Right lobe of liver (tissue), 6 donors: ENCODE results near the gene PDCL3. TPM values are rescaled to one million over a fixed set of nuclear protein-coding genes. Genes with fewer than 3 reads are reported as not detected.

ENCODE experiments used
- ATAC-seq, 4 donors: fragments of 200-7000 bp; cut with Tn5 transposase; one replicate each; pipeline ENCODE4 v1.9.1; 2020; ENCODE audit warnings: mild to moderate bottlenecking in 4 of 4, moderate library complexity in 4 of 4
- DNase-seq, 3 donors: peaks; one replicate each; pipeline ENCODE4 v3.0.0-alpha.2; 2020
- H3K27ac ChIP-seq, 3 donors: fragments of 200-600 bp; one replicate each; pipeline ENCODE4 v1.8.0; 2022
- H3K27me3 ChIP-seq, 2 donors: fragments of 200-600 bp; one replicate each; pipeline ENCODE4 v1.8.0; 2022
- H3K36me3 ChIP-seq, 4 donors: fragments of 200-600 bp; sonication (generic) in 1 of 4; one replicate each; pipeline versions ENCODE4 v1.5.1 to v1.8.0; 2017 to 2022; ENCODE audit warnings: control low read depth in 1 of 4
- H3K4me1 ChIP-seq, 4 donors: fragments of 200-600 bp; sonication (generic) in 1 of 4; one replicate each; pipeline versions ENCODE4 v1.5.1 to v1.8.0; 2017 to 2022; ENCODE audit warnings: control low read depth in 1 of 4
- H3K4me3 ChIP-seq, 3 donors: fragments of 200-600 bp; one replicate each; pipeline ENCODE4 v1.8.0; 2022
- H3K9me3 ChIP-seq, 4 donors: fragments of 200-600 bp; sonication (generic) in 1 of 4; one replicate each; pipeline versions ENCODE4 v1.5.1 to v1.8.0; 2017 to 2022; ENCODE audit warnings: control low read depth in 1 of 4
- CTCF ChIP-seq, 4 donors: fragments of 200-600 bp in 3 of 4; fragments of 450-650 bp in 1 of 4; IDR thresholded peaks; one replicate each; pipeline versions ENCODE4 v1.5.1 to v1.8.0; 2016 to 2022; ENCODE audit warnings: antibody characterized with exemption in 4 of 4, mild to moderate bottlenecking in 2 of 4
- POLR2A ChIP-seq: fragments of 450-650 bp; IDR thresholded peaks from one replicate; pipeline ENCODE4 v1.6.1; 2017; ENCODE audit warnings: antibody characterized with exemption, mild to moderate bottlenecking
- WGBS: methylation state at CpG from one replicate; pipeline ENCODE4 v1.1.6; 2018; ENCODE audit warnings: low coverage, low lambda C conversion rate; ENCODE audit not compliant: insufficient coverage; ENCODE audit errors: missing lambda C conversion rate; 5-methylcytosine and 5-hydroxymethylcytosine counted together
- intact Hi-C, 2 donors: fragments of 100-400 bp; cut with DNase I; formaldehyde crosslinking; loops; one replicate each; pipeline versions ENCODE4 v1.11.2 to v1.14.1; 2022
- total RNA-seq, 6 experiments: library from RNA; depleted of rRNA in 2 of 6; stranded (reverse); fragments of >200 nt in 2 of 6; fragmentation: NEBNext Ultra II Directional in 3 of 6; extraction: Animal tissue kit (Norgen Biotek cat#: 25700) in 3 of 6; gene quantifications; one replicate each; pipeline versions ENCODE4 v1.1.0 to v1.2.4, GENCODE V29; 2016 to 2023
- donor health status: DM: no; HTN: yes; CAD: no.
- donor health status: DM: no; HTN: no; CAD: no.
- donor health status: DM: no; HTN: no; CAD: no.
- donor health status: DM: no; HTN: yes; CAD: no.
- donor health status: DM: no; HTN: yes; CAD: no.

Gene PDCL3
- total RNA-seq, 6 experiments from 2014 or later: 5.2 to 8.4 (median 7.0) TPM

- no peak overlapping the region for H3K27ac ChIP-seq
Observed at GRCh38 chr2:100520224-100520623, 42.6 kb upstream of the PDCL3 start.

GRCh38 chr2:100522430-100522829 lies 40.4 kb upstream of the PDCL3 start:
- H3K4me3 ChIP-seq: no peak overlapping the region
- H3K4me1 ChIP-seq: no peaks in the 10 kb centered on the region
- no peak overlapping the region for H3K27ac ChIP-seq
- intact Hi-C loops: no loop called here
- 38% methylated on average over 1 of the region's 1 CpG for WGBS
- no peaks in the 10 kb centered on the region for H3K27me3 ChIP-seq
- DNase-seq: no peak
- ATAC-seq: no peak
- TF ChIP-seq CTCF (IDR thresholded peaks at IDR 0.05) (no peak), POLR2A (no peak)
- H3K36me3 ChIP-seq: no peaks in the 10 kb centered on the region
- H3K9me3 ChIP-seq: no peaks in the 10 kb centered on the region

More at GRCh38 chr2:100520224-100520623, 42.6 kb upstream of the PDCL3 start:
- Histone ChIP-seq H3K4me3 (no peak overlapping the region), H3K27me3 (no peaks in the 10 kb centered on the region), H3K4me1 (no peaks in the 10 kb centered on the region), H3K36me3 (no peaks in the 10 kb centered on the region), H3K9me3 (no peaks in the 10 kb centered on the region)
- intact Hi-C loops: no loop called here
- TF ChIP-seq CTCF (IDR thresholded peaks at IDR 0.05): no peak
- no peak for TF ChIP-seq POLR2A
- no peak for DNase-seq
- ATAC-seq: no peak
- 62% methylated on average over 2 of the region's 2 CpGs for WGBS

- Histone ChIP-seq H3K4me3 (no peak overlapping the region), H3K4me1 (no peaks in the 10 kb centered on the region), H3K27me3 (no peaks in the 10 kb centered on the region), H3K36me3 (no peaks in the 10 kb centered on the region), H3K27ac (no peak overlapping the region), H3K9me3 (no peaks in the 10 kb centered on the region)
- intact Hi-C loops: no loop called here
- 79% methylated on average over 2 of the region's 2 CpGs for WGBS
- ATAC-seq (no peak), DNase-seq (no peak)
- TF ChIP-seq POLR2A (no peak), CTCF (IDR thresholded peaks at IDR 0.05) (no peak)
Observed at GRCh38 chr2:100524331-100524730, 38.5 kb upstream of the PDCL3 start.

- Histone ChIP-seq H3K9me3 (no peaks in the 10 kb centered on the region), H3K36me3 (no peaks in the 10 kb centered on the region), H3K4me1 (no peaks in the 10 kb centered on the region), H3K27me3 (no peaks in the 10 kb centered on the region), H3K4me3 (no peak overlapping the region), H3K27ac (no peak overlapping the region)
- DNase-seq: no peak
- TF ChIP-seq POLR2A: no peak
- TF ChIP-seq CTCF (IDR thresholded peaks at IDR 0.05): no peak
- intact Hi-C loops: no loop called here
- no CpG with 5 or more reads among the region's 1 CpG for WGBS
- ATAC-seq: no peak
Observed at GRCh38 chr2:100526868-100527267, 35.9 kb upstream of the PDCL3 start.

GRCh38 chr2:100527440-100528015 lies 35.3 kb upstream of the PDCL3 start:
- intact Hi-C loops: no loop called here
- DNase-seq (no peak), ATAC-seq (no peak)
- no peaks in the 10 kb centered on the region for H3K27me3 ChIP-seq
- no peaks in the 10 kb centered on the region for H3K9me3 ChIP-seq
- TF ChIP-seq CTCF (IDR thresholded peaks at IDR 0.05) (no peak), POLR2A (no peak)
- H3K27ac ChIP-seq: no peak overlapping the region
- WGBS: 62% methylated on average over 5 of the region's 7 CpGs
- no peaks in the 10 kb centered on the region for H3K4me1 ChIP-seq
- no peak overlapping the region for H3K4me3 ChIP-seq
- no peaks in the 10 kb centered on the region for H3K36me3 ChIP-seq
